Testis (tissue), 2 donors: ENCODE results near the gene F8.

ENCODE experiments used
- POLR2A ChIP-seq: fragments of 450-650 bp; IDR thresholded peaks from one replicate; pipeline ENCODE4 v1.6.1; 2017; ENCODE audit warnings: antibody characterized with exemption, mild to moderate bottlenecking, moderate library complexity
- TF ChIP-seq, protein P1 (sequence below), 3 experiments: fragments of 450-650 bp in 2 of 3; fragments of 200-600 bp in 1 of 3; sonication (generic) in 1 of 3; IDR thresholded peaks; one replicate each; pipeline ENCODE4 v1.5.1; 2016 to 2019; ENCODE audit warnings: antibody characterized with exemption in 3 of 3, mild to moderate bottlenecking in 2 of 3, moderate library complexity in 1 of 3

DNA sequence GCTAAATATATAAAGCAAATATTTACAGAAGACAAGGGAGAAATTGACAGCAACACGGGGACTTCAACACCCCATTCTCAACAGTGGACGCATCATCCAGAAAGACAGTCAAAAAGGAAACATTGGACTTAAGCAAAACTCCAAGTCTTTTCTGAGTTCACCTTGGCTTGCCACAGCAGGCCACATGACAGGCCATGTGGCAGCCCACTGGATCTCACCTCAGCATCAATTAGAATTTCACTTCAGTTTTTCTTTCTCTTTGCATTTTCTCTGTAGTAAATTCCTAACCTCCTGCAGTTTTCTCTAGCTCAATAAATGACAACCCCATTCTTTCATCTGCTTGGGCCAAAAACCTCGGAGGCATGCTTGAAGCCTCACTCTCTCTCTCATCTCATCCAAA is 200.5 kb downstream of the F8 start:
- TF ChIP-seq, protein P1, sequence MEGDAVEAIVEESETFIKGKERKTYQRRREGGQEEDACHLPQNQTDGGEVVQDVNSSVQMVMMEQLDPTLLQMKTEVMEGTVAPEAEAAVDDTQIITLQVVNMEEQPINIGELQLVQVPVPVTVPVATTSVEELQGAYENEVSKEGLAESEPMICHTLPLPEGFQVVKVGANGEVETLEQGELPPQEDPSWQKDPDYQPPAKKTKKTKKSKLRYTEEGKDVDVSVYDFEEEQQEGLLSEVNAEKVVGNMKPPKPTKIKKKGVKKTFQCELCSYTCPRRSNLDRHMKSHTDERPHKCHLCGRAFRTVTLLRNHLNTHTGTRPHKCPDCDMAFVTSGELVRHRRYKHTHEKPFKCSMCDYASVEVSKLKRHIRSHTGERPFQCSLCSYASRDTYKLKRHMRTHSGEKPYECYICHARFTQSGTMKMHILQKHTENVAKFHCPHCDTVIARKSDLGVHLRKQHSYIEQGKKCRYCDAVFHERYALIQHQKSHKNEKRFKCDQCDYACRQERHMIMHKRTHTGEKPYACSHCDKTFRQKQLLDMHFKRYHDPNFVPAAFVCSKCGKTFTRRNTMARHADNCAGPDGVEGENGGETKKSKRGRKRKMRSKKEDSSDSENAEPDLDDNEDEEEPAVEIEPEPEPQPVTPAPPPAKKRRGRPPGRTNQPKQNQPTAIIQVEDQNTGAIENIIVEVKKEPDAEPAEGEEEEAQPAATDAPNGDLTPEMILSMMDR (IDR thresholded peaks at IDR 0.05), result no peak
- TF ChIP-seq POLR2A, result no peak
